Transverse colon (tissue), 4 donors: ENCODE results near the gene GPC6.

Experiments
- CTCF ChIP-seq, 5 experiments: fragments of 200-600 bp in 3 of 5; fragments of 450-650 bp in 2 of 5; sonication (generic) in 3 of 5; IDR thresholded peaks; 1 replicate in 2 of 5; 2 replicates in 3 of 5; pipeline ENCODE4 v1.5.1; 2016 to 2017; ENCODE audit warnings: antibody characterized with exemption in 5 of 5, inconsistent platforms in 3 of 5, mild to moderate bottlenecking in 2 of 5, moderate library complexity in 1 of 5
- EP300 ChIP-seq: sonication (generic); formaldehyde crosslinking; IDR thresholded peaks from one replicate; pipeline ENCODE4 v1.6.1; 2017; ENCODE audit warnings: antibody characterized with exemption, low read depth
- POLR2A ChIP-seq: fragments of 450-650 bp; IDR thresholded peaks from one replicate; pipeline ENCODE4 v1.6.1; 2016; ENCODE audit warnings: antibody characterized with exemption, mild to moderate bottlenecking, moderate library complexity
- POLR2AphosphoS5 ChIP-seq, 3 donors: sonication (generic); formaldehyde crosslinking; IDR thresholded peaks; one replicate each; pipeline ENCODE4 v1.6.1; 2016; ENCODE audit warnings: antibody characterized with exemption in 3 of 3

GRCh38 chr13:94178625-94179244 is 952.1 kb downstream of the GPC6 start:
- TF ChIP-seq POLR2A (no peak), CTCF (IDR thresholded peaks at IDR 0.05) (no peak), POLR2AphosphoS5 (IDR thresholded peaks at IDR 0.05) (no peak), EP300 (no peak)
